Kidney glomerular epithelial cell (primary cell): ENCODE measurements around the gene PRKAR1B.
"Not testable (repeated sequence)": the region's sequence is repeated elsewhere in the genome, so short reads cannot be mapped to it uniquely, and the experiment has no call there.

Experiments used
- DNase-seq: peaks from one replicate; lab custom pipeline; 2025; lab: John Stamatoyannopoulos, UW

The PRKAR1B gene

DNA sequence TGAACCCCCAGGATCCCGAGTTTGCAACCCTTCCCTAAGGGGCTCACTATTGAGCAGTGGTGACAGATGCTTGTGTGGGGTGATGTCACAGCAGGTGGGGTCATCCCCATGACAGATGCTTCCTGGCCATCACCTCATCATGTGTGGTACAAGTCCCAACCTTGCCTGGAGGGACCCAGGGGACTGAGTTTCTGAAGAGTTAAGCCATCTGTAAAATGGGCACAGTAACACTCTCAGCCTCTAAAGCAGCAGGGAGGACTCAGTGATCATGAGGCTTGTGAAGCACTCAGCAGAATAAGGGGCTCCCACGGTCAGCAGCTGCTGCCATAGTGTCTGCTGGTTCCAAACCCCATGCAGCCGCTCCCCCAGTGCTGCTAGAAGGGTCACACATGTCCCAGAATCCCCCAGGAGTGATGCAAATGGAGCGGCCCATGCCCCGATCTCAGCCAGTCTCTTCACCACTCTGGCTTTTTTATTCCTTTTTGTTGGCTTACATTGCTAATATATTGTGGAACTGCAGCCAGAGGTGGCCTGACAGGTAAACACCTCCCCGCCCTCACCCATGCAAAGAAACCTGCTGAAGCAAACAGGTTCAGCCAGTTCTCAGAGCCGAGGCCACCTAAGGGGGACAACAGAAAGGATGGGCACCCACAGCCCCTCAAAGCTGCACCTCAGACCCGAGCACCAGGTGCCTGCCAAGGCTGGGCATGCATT, 105.4 kb downstream of the PRKAR1B start:
- no peak for DNase-seq

GRCh38 chr7:620885-621284, 106.2 kb downstream of the PRKAR1B start:
- no peak for DNase-seq

DNA sequence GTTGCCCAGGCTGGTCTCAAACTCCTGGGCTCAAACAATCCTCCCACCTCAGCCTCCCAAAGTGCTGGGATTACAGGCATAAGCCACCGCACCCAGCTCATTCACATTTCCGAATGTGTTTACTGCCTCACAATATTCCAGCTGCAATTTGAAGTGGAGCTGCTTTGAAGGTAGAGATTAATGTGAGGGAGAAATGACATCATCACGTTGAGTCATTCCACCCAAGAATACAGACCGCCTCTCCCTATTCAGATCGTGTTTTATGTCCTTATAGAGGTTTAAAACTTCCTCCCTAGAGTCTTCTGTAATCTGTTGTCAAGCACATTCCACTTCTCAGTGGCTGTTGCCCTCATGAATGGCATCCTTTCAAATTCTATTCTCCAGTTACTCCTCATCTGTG, 107.0 kb downstream of the PRKAR1B start:
- peak; percentile 39 for DNase-seq

DNA sequence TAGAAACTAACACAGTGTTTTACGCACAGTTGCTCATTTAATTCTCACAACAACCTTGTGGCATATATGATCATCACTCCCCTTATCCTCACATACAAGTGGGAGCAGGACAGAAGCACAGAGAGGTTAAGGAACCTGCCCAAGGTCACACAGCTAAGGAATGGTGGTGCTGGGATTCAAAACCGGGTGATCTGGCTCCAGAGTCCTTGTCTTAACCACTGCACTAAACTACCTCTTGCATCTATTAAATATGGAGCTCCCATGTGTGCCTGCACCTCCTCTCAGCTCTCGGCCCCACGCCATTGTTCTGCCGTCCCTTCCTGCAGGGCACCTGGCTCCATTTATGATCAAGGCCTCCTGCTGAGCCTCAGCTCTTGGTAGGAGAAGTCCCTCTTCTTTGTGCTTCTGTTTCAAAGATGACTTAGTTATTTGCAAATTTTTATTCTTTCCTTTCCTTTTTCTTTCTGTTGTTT, 107.7 kb downstream of the PRKAR1B start:
- DNase-seq = no peak

DNA sequence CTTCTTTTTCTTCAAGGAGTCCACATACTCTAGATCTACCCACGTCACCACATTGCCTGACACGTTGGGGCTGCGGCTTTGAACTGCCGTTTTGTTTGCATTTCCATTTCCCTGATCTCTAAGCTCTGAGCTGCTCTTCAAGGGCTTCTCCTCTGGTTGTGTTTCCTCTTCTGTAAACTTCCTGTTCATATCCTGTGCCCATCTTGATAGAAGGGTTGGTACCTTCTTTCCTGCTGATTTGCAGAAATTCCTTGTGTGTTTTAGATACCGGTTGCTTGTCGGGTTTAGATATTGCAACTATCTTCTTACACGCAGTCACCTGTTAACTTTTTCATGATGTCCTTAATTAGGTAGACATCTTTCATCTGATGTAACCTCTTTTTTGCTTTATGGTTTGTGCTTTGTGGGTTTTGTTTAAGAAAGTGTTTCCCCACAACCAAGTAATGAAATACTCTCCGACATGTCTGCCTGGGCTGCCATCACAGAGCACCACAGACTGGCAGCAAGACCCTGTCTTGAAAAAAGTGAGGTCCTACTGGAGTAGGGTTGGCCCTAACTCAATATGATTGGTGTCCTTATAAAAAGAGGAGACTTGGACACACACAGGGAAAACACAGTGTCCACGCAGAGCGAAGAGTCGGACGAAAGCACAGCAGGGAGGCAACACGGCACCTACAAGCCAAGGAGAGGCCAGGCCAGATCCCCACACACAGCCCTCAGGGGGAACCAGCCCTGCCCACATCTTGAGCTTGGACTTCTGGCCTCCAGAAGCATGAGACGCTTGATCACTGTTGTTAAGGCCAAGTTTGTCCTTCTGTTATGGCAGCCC, 108.3 kb downstream of the PRKAR1B start:
- DNase-seq = no peak

DNA sequence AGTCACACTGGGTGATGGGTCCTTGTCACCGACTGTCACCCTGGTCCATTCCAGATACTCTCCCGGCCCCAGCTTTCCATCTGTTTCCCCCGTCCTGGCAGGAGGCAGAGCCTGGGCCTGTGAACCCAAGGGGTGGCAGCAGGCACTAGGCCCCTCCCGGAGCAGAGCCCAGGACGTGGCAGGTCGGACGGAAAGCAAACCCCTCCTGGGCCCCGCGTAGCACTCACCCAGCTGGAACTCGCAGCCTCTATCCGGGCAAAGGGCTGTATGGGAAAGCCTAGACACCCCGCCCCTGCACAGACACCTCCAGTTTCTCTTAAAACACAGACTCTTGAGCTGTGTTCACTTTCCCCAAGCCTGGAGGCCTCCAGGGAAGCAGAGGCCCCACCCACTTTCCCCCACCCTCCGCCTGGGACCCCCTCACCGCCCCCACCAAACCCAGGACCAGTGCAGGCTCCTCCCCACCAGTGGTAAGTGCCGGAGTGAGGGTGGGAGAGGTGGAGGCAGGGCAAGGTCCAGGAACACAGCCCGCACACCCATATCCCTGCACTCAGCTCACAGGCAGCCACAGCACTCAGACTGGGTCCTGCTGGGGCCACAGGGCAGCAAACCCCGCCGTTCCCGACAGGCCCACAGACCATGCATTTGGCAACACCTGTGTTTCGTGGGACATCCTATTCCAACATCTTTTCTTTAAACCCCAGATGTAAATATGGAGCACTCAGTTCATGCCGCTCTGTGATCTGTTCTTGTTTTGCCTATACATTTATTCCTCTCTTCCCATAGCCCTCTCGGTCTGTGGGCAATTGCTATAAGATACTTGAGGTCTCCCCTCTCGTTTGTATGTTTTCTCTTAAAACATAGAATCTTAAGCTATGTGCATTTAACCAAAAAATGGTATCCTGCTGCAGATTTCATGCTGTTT, 109.2 kb downstream of the PRKAR1B start:
- no peak for DNase-seq

GRCh38 chr7:613442-614140, 113.5 kb downstream of the PRKAR1B start:
- DNase-seq = no peak

GRCh38 chr7:611837-612236, 115.2 kb downstream of the PRKAR1B start:
- not testable (repeated sequence) for DNase-seq

DNA sequence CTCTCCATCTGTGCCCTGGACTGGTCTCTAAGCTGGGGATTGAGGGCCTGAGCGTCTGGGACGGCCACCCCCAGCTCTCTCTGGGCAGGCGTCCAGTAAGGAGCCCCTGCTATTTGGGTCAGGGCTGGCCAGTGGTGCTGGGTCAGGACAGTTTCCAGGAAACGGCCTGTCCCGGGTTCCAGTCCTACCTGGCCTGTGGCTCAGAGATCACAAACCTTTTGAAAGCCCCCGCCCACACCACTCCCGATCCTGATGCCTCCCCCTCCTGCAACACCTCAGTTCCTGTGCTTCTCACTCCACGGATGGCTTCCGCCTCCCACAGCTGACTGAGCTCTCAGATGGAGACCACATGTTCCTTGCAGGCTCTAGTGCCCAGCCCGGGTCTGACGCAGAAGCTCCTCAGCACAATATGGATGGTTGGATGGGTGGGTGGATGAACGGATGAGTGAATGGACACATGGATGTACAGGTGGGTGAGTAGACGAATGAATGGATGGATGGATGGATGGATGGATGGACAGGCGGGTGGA, 115.7 kb downstream of the PRKAR1B start:
- no peak for DNase-seq

GRCh38 chr7:610531-611280, 116.4 kb downstream of the PRKAR1B start:
- no peak for DNase-seq

DNA sequence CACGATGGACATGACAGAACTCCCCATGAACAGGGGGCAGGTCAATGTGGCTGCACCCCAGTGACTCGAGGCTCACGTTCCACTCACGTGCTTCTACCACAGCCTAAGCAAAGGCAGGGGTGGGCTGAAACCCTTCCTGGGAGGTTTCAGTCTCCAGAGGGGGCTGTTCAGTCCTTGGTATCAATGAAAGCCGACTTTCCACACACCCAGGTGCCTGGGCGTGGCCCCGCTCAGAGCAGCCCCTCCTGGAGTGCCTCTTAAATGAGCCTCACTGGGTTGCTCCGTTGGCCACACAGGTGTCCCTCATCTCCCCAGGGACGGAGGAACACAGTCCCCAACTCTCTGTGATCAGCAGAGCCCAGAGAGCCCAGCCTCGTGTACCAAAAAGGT, 116.9 kb downstream of the PRKAR1B start:
- DNase-seq = no peak

GRCh38 chr7:609365-609764, 117.7 kb downstream of the PRKAR1B start:
- DNase-seq = no peak

- no peak for DNase-seq
Observed at GRCh38 chr7:608954-609353, 118.1 kb downstream of the PRKAR1B start.

DNA sequence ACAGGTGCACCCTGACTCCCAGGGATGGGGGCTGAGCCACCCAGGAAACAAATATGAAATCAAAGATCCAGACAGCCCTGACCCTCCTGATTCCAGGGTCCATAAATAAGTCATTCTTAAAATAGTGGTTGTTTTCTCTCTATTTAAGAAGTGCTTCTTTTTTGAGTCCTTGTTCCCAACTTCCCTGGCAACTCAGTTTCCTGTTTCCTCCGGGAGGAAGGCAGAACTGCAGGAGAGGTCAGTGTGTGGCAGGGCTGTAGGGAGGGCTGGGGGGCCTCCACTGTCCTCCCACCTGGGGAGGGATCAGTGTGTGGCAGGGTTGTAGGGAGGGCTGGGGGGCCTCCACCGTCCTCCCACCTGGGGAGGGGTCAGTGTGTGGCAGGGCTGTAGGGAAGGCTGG, 118.7 kb downstream of the PRKAR1B start:
- DNase-seq = no peak

GRCh38 chr7:607938-608337, 119.1 kb downstream of the PRKAR1B start:
- no peak for DNase-seq

- no peak for DNase-seq
Observed at GRCh38 chr7:605661-606450, 121.2 kb downstream of the PRKAR1B start.

DNA sequence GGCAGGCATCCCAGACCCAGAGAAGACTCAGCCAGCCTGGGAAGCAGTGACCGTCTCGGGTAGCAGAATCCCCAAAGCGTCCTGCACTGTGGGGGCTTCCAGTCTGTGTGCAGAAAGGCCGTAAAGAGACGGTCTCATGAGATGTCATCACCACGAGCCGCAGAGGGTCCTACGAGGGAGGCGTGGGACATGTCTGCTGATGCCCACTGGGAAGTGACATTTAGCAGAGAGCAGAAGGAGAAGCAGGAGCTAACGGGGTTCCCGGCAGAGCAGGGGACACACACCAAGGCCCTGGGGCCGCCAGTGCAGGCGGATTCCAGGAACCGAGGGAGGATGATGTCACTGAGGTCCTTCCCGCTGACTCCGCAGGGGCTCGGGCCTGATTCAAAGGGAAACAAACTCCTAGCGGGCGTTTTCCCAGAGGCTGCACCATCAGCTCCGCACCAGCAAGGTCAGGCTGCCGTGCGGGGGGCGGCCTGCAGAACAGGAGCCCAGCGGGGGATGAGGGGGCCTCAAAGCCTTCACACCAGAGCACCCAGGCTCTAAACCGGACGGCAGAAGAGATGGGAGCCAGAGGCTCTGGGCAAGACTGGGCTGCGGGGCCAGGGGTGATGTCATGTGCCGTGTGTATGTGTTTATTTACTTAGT, 122.1 kb downstream of the PRKAR1B start:
- no peak for DNase-seq

DNA sequence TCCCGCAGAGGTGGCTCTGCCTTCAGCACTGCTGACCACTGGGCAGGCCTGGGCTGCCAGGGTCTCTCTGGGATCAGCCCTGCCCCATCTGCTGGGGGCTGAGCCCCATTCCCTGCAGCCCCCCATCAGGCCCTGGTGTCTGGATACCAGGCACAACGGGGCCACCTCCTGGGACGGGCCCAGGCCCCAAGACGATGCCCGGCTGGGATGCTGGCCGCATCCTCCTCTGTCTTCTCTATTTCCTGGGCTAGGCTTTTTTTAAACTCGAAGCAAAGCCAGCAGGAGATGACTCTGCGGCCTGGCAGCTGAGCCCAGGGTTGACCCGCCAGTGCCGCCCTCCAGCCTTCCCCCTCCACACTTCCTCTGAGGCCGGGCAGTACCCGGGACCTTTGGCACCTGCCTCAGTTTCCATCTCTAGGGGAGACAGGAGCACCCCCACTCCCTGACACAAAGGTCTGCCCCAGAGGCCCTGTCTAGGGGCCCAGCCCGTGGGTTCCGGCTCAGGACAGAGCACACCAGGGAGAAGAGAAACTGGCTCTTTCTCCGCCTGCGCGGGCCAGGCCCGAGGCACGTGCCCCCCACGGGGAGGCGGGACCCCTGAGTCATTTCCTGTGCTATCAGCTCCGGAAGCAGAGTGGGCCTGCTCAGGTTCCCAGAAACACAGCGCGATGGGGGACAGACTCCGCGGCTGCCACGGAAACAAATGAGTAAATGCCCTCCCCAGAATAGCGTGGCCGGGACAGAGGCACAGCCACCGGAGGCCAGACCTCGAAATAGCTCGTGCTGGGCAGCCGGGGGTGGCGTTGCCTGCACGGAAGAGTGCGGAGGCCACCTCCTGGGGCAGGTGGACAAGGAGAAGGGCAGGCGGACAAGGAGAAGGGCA, 122.8 kb downstream of the PRKAR1B start:
- no peak for DNase-seq
